ENCODE data around the gene COQ8A.

DNA sequence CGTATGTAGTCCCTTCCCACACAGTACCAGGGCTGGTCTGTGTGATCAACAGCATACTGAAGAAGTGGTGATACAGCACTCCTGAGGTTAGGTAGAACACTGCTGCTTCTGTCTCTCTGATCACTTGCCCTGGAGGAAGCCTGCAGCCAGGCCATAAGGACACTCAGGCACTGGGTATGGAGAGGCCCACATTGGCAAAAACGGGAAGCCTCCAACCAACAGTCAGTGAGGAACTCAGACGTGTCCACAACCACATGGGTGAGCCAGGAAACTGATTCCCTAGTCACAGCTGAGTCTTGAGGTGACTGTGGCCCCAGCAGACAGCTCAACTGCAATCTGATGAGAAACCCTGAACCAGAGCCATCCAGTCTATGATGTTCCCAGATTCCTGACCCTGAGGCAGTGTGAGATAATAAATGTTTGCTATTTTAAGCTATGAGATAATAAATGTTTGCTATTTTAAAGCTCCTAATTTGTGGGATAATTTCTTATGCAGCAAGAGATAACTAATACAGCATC is 62.5 kb downstream of the COQ8A start:
- TF ChIP-seq, protein P1, sequence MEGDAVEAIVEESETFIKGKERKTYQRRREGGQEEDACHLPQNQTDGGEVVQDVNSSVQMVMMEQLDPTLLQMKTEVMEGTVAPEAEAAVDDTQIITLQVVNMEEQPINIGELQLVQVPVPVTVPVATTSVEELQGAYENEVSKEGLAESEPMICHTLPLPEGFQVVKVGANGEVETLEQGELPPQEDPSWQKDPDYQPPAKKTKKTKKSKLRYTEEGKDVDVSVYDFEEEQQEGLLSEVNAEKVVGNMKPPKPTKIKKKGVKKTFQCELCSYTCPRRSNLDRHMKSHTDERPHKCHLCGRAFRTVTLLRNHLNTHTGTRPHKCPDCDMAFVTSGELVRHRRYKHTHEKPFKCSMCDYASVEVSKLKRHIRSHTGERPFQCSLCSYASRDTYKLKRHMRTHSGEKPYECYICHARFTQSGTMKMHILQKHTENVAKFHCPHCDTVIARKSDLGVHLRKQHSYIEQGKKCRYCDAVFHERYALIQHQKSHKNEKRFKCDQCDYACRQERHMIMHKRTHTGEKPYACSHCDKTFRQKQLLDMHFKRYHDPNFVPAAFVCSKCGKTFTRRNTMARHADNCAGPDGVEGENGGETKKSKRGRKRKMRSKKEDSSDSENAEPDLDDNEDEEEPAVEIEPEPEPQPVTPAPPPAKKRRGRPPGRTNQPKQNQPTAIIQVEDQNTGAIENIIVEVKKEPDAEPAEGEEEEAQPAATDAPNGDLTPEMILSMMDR (conservative IDR thresholded peaks at IDR 0.05; ENCODE audit: low read length), result no peak
- TF ChIP-seq EZH2phosphoT487 (IDR thresholded peaks at IDR 0.05; ENCODE audit: borderline replicate concordance), result no peak
